ENCODE measurements around the gene DPF3.

DNA sequence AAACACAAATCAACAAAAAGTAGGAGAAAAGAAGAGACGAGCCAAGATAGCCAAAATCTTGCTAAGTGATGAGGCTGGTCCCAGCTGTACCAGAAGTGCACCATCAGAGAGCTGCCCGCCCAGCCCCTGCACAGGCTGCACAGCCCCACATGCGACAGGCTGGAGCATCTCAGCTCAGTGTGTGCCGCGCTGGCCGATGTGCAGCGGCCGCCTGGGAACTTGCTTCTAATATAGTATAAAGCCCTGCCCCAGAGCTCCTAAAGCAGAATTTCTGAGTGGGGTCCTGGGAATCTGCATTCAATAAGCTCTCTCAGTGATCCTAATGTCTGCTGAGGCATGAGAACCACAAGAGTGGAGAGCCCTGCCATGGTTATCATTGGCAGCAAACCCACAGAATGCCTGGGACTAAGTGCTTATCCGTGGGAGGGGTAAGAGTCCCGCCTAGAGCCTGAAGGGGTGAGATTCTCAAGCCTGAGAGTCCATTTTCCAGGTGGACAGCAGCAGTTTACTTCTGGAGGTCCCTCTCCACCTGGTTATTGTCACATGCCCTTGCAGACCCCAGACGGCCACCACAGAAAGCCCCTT, 171.6 kb downstream of the DPF3 start:
- TF ChIP-seq EP300 (IDR thresholded peaks at IDR 0.05; ENCODE audit: low read depth in 2 of 2, low read length in 2 of 2) (no peak), EP300 (CRISPR knock-in tag; IDR thresholded peaks at IDR 0.05; ENCODE audit: borderline replicate concordance) (no peak), MYNN (CRISPR knock-in tag; IDR thresholded peaks at IDR 0.05; ENCODE audit: low read depth) (no peak)
